HG02943 (cell line): ENCODE data around the gene CRIP2.

Source experiments
- ATAC-seq: cut with Tn5 transposase; IDR thresholded peaks from one replicate; pipeline ENCODE4 v1.9.1; 2021; ENCODE audit warnings: mild to moderate bottlenecking, low read depth, moderate library complexity; ENCODE audit not compliant: unreplicated experiment

CRIP2 gene

GRCh38 chr14:105442834-105443233 lies 31.8 kb upstream of the CRIP2 start:
- no peak for ATAC-seq

- no peak for ATAC-seq
Measured at GRCh38 chr14:105444859-105445258, 29.8 kb upstream of the CRIP2 start.

- ATAC-seq = no peak
Measured at GRCh38 chr14:105445290-105445689, 29.3 kb upstream of the CRIP2 start.

GRCh38 chr14:105445901-105446845 lies 28.4 kb upstream of the CRIP2 start:
- ATAC-seq = no peak

- no peak for ATAC-seq
Measured at GRCh38 chr14:105446971-105447370, 27.6 kb upstream of the CRIP2 start.

GRCh38 chr14:105447651-105448640 lies 26.7 kb upstream of the CRIP2 start:
- no peak for ATAC-seq

- ATAC-seq = no peak
Measured at GRCh38 chr14:105448706-105449111, 25.9 kb upstream of the CRIP2 start.

GRCh38 chr14:105449276-105450122 lies 25.1 kb upstream of the CRIP2 start:
- no peak for ATAC-seq

GRCh38 chr14:105450123-105450505 lies 24.5 kb upstream of the CRIP2 start:
- no peak for ATAC-seq

- no peak for ATAC-seq
Measured at GRCh38 chr14:105450864-105451720, 23.5 kb upstream of the CRIP2 start.

GRCh38 chr14:105452963-105453362 lies 21.7 kb upstream of the CRIP2 start:
- no peak for ATAC-seq

GRCh38 chr14:105453847-105454246 lies 20.8 kb upstream of the CRIP2 start:
- no peak for ATAC-seq

- ATAC-seq = no peak
Measured at GRCh38 chr14:105455086-105455640, 19.5 kb upstream of the CRIP2 start.

- no peak for ATAC-seq
Measured at GRCh38 chr14:105455766-105456660, 18.6 kb upstream of the CRIP2 start.

GRCh38 chr14:105456736-105457617 lies 17.6 kb upstream of the CRIP2 start:
- no peak for ATAC-seq

- no peak for ATAC-seq
Measured at GRCh38 chr14:105458010-105458409, 16.6 kb upstream of the CRIP2 start.

GRCh38 chr14:105458571-105458970 lies 16.1 kb upstream of the CRIP2 start:
- ATAC-seq = no peak
